Measurements from ENCODE around the gene LRRC3.

- TF ChIP-seq POLR2A (IDR thresholded peaks at IDR 0.05; ENCODE audit: control extremely low read depth in 1 of 2, low read depth in 2 of 2, low read length in 2 of 2), result peak in 1 of 2 experiments; percentile 44; a peak in 1 of 3 replicates
- TF ChIP-seq, protein P1, sequence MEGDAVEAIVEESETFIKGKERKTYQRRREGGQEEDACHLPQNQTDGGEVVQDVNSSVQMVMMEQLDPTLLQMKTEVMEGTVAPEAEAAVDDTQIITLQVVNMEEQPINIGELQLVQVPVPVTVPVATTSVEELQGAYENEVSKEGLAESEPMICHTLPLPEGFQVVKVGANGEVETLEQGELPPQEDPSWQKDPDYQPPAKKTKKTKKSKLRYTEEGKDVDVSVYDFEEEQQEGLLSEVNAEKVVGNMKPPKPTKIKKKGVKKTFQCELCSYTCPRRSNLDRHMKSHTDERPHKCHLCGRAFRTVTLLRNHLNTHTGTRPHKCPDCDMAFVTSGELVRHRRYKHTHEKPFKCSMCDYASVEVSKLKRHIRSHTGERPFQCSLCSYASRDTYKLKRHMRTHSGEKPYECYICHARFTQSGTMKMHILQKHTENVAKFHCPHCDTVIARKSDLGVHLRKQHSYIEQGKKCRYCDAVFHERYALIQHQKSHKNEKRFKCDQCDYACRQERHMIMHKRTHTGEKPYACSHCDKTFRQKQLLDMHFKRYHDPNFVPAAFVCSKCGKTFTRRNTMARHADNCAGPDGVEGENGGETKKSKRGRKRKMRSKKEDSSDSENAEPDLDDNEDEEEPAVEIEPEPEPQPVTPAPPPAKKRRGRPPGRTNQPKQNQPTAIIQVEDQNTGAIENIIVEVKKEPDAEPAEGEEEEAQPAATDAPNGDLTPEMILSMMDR (IDR thresholded peaks at IDR 0.05; ENCODE audit: control extremely low read depth in 1 of 3, insufficient read depth in 1 of 3, low read depth in 1 of 3, low read length in 3 of 3), result no peak
- peak; percentile 14; the same call in 1 of the 2 replicates for TF ChIP-seq POLR2AphosphoS5 (IDR thresholded peaks at IDR 0.05; ENCODE audit: low read depth, low read length)
- TF ChIP-seq RAD21 (IDR thresholded peaks at IDR 0.05 in 1 of 2, conservative IDR thresholded peaks at IDR 0.05 in 1 of 2; ENCODE audit: low read depth in 2 of 2, low read length in 2 of 2), result no peak
- TF ChIP-seq ASH2L (IDR thresholded peaks at IDR 0.05; ENCODE audit: low read length), result no peak
- no peak for TF ChIP-seq ATF3 (IDR thresholded peaks at IDR 0.05; ENCODE audit: insufficient read depth, low read depth, low read length)
Observed at GRCh38 chr21:44492567-44493385, 37.5 kb downstream of the LRRC3 start.

All from H1 (cell line).